Karpas-422 (cell line): Measurements from ENCODE around the gene ASCC3. TPM values are rescaled to one million over a fixed set of nuclear protein-coding genes. Genes with fewer than 3 reads are reported as not detected.
"Not testable (repeated sequence)": the region's sequence is repeated elsewhere in the genome, so short reads cannot be mapped to it uniquely, and the experiment has no call there.

Experiments used
- DNase-seq: peaks from one replicate; pipeline ENCODE4 v3.0.0-alpha.2; 2015
- H2AFZ ChIP-seq: fragments of 200-600 bp; sonication (generic); 2 replicates; pipeline ENCODE4 v1.6.1; 2014; ENCODE audit warnings: antibody characterized with exemption, low read length, mixed read lengths
- H3K27ac ChIP-seq: fragments of 200-600 bp; sonication (generic); 2 replicates; pipeline ENCODE4 v1.5.1; 2014; ENCODE audit warnings: mild to moderate bottlenecking, low read length, moderate library complexity
- H3K27me3 ChIP-seq: fragments of 200-600 bp; sonication (generic); 2 replicates; pipeline ENCODE4 v1.6.1; 2014; ENCODE audit warnings: low read length, mixed read lengths
- H3K36me3 ChIP-seq: fragments of 200-600 bp; sonication (generic); 2 replicates; pipeline ENCODE4 v1.6.1; 2014; ENCODE audit warnings: low read length, mixed read lengths; ENCODE audit not compliant: insufficient read depth
- H3K4me1 ChIP-seq: fragments of 200-600 bp; sonication (generic); 2 replicates; pipeline ENCODE4 v1.6.1; 2014; ENCODE audit warnings: mild to moderate bottlenecking, low read length, mixed read lengths
- H3K4me2 ChIP-seq: fragments of 200-600 bp; sonication (generic); 2 replicates; pipeline ENCODE4 v1.6.1; 2014; ENCODE audit warnings: low read length, low read depth, mild to moderate bottlenecking; ENCODE audit not compliant: poor library complexity, severe bottlenecking
- H3K4me3 ChIP-seq: fragments of 200-600 bp; sonication (generic); 2 replicates; pipeline ENCODE4 v1.5.1; 2014; ENCODE audit warnings: mild to moderate bottlenecking, antibody characterized with exemption, low read length, mixed read lengths
- H3K79me2 ChIP-seq: fragments of 200-600 bp; sonication (generic); 2 replicates; pipeline ENCODE4 v1.6.1; 2014; ENCODE audit warnings: mild to moderate bottlenecking, low read length, mixed read lengths
- H3K9ac ChIP-seq: fragments of 200-600 bp; sonication (generic); 2 replicates; pipeline ENCODE4 v1.6.0; 2014; ENCODE audit warnings: low read length
- H3K9me2 ChIP-seq: fragments of 200-600 bp; sonication (generic), shearing (Covaris generic); replicated peaks from 2 replicates; pipeline ENCODE4 v1.6.0; 2014; ENCODE audit warnings: mild to moderate bottlenecking, low read length, moderate library complexity; ENCODE audit not compliant: insufficient read depth
- H3K9me3 ChIP-seq: fragments of 300-700, 200-600 bp; sonication (generic); 2 replicates; pipeline ENCODE4 v1.6.1; 2014; ENCODE audit warnings: low read length, mixed read lengths
- H4K20me1 ChIP-seq: fragments of 200-600 bp; sonication (generic); 2 replicates; pipeline ENCODE4 v1.6.1; 2014; ENCODE audit warnings: mild to moderate bottlenecking, antibody characterized with exemption, low read length, low read depth; ENCODE audit not compliant: insufficient read depth
- total RNA-seq: library from RNA; depleted of rRNA; stranded (reverse); fragments of >200 nt; shearing (Covaris generic); gene quantifications from 2 replicates; pipeline ENCODE4 v1.2.3, GENCODE V29; 2014; ENCODE audit warnings: low replicate concordance

ASCC3 gene
- total RNA-seq, 1 experiment from 2014 or later = 56.2 TPM

- Histone ChIP-seq H4K20me1 (no peaks in the 10 kb centered on the region), H3K9ac (no peak overlapping the region), H3K4me2 (no peak overlapping the region), H3K27ac (no peak overlapping the region), H2AFZ (no peak overlapping the region), H3K79me2 (peaks cover 8% of the 10 kb centered on the region), H3K4me1 (no peaks in the 10 kb centered on the region), H3K9me2 (no peaks in the 10 kb centered on the region), H3K36me3 (no peaks in the 10 kb centered on the region), H3K27me3 (no peaks in the 10 kb centered on the region), H3K4me3 (no peak overlapping the region), H3K9me3 (no peaks in the 10 kb centered on the region)
- DNase-seq = no peak
These were observed 218.9 kb downstream of the ASCC3 start for GRCh38 chr6:100662264-100662663.

- no peaks in the 10 kb centered on the region for H3K4me1 ChIP-seq
- H4K20me1 ChIP-seq = no peaks in the 10 kb centered on the region
- no peak overlapping the region for H3K4me3 ChIP-seq
- peaks cover 9% of the 10 kb centered on the region for H3K79me2 ChIP-seq
- DNase-seq = no peak
- H3K27me3 ChIP-seq = no peaks in the 10 kb centered on the region
- no peak overlapping the region for H3K27ac ChIP-seq
- H2AFZ ChIP-seq = no peak overlapping the region
- H3K9ac ChIP-seq = no peak overlapping the region
- no peaks in the 10 kb centered on the region for H3K9me3 ChIP-seq
- no peak overlapping the region for H3K4me2 ChIP-seq
- no peaks in the 10 kb centered on the region for H3K9me2 ChIP-seq
- peaks cover 3% of the 10 kb centered on the region; the same call in 1 of the 2 replicates for H3K36me3 ChIP-seq
These were observed 222.6 kb downstream of the ASCC3 start for GRCh38 chr6:100658486-100658885.

- peak; percentile 57 for DNase-seq
- Histone ChIP-seq H3K4me1 (no peaks in the 10 kb centered on the region), H4K20me1 (no peaks in the 10 kb centered on the region), H3K9ac (no peak overlapping the region), H3K36me3 (peaks cover 3% of the 10 kb centered on the region), H2AFZ (no peak overlapping the region), H3K9me2 (no peaks in the 10 kb centered on the region), H3K4me2 (no peak overlapping the region), H3K79me2 (peaks cover 9% of the 10 kb centered on the region), H3K27me3 (no peaks in the 10 kb centered on the region), H3K4me3 (no peak overlapping the region), H3K9me3 (no peaks in the 10 kb centered on the region), H3K27ac (no peak overlapping the region)
These were observed 223.3 kb downstream of the ASCC3 start for GRCh38 chr6:100657678-100658330.

- H3K4me2 ChIP-seq, H3K4me3 ChIP-seq, H2AFZ ChIP-seq, DNase-seq, H3K9me2 ChIP-seq, H3K9ac ChIP-seq, H4K20me1 ChIP-seq, H3K27ac ChIP-seq, H3K27me3 ChIP-seq, H3K4me1 ChIP-seq, H3K79me2 ChIP-seq: not testable (repeated sequence)
- Histone ChIP-seq H3K9me3 (peaks cover 10% of the 10 kb centered on the region), H3K36me3 (peaks cover 62% of the 10 kb centered on the region)
These were observed 240.0 kb downstream of the ASCC3 start for GRCh38 chr6:100641147-100641546.

GRCh38 chr6:100633096-100633777, 247.9 kb downstream of the ASCC3 start:
- Histone ChIP-seq H3K79me2 (no peaks in the 10 kb centered on the region), H3K4me2 (no peak overlapping the region), H3K9ac (no peak overlapping the region), H3K9me2 (no peaks in the 10 kb centered on the region), H4K20me1 (no peaks in the 10 kb centered on the region), H2AFZ (no peak overlapping the region), H3K9me3 (no peaks in the 10 kb centered on the region), H3K4me1 (no peaks in the 10 kb centered on the region), H3K27ac (no peak overlapping the region), H3K27me3 (no peaks in the 10 kb centered on the region), H3K4me3 (no peak overlapping the region), H3K36me3 (peaks cover 17% of the 10 kb centered on the region; the same call in 1 of the 2 replicates)
- no peak for DNase-seq

- Histone ChIP-seq H3K79me2 (no peaks in the 10 kb centered on the region), H3K36me3 (peaks cover 6% of the 10 kb centered on the region; the same call in 1 of the 2 replicates), H3K27me3 (no peaks in the 10 kb centered on the region), H2AFZ (no peak overlapping the region), H3K9me3 (no peaks in the 10 kb centered on the region), H3K27ac (no peak overlapping the region), H3K4me3 (no peak overlapping the region), H4K20me1 (no peaks in the 10 kb centered on the region), H3K9me2 (no peaks in the 10 kb centered on the region), H3K4me2 (no peak overlapping the region), H3K9ac (no peak overlapping the region), H3K4me1 (no peaks in the 10 kb centered on the region)
- DNase-seq = no peak
These were observed 250.6 kb downstream of the ASCC3 start for GRCh38 chr6:100630536-100630935.

- Histone ChIP-seq H3K27ac (no peak overlapping the region), H3K79me2 (no peaks in the 10 kb centered on the region), H3K27me3 (no peaks in the 10 kb centered on the region), H3K4me1 (no peaks in the 10 kb centered on the region), H3K4me2 (no peak overlapping the region), H3K4me3 (no peak overlapping the region), H3K9ac (no peak overlapping the region), H3K9me2 (no peaks in the 10 kb centered on the region), H2AFZ (no peak overlapping the region), H4K20me1 (no peaks in the 10 kb centered on the region), H3K9me3 (no peaks in the 10 kb centered on the region), H3K36me3 (peaks cover 6% of the 10 kb centered on the region; the same call in 1 of the 2 replicates)
- DNase-seq = no peak
These were observed 253.0 kb downstream of the ASCC3 start for GRCh38 chr6:100627911-100628758.

GRCh38 chr6:100626721-100627120, 254.4 kb downstream of the ASCC3 start:
- no peak for DNase-seq
- Histone ChIP-seq H3K4me1 (no peaks in the 10 kb centered on the region), H3K4me2 (no peak overlapping the region), H3K9me2 (no peaks in the 10 kb centered on the region), H3K9me3 (no peaks in the 10 kb centered on the region), H3K27me3 (no peaks in the 10 kb centered on the region), H3K27ac (no peak overlapping the region), H3K4me3 (no peak overlapping the region), H2AFZ (no peak overlapping the region), H4K20me1 (no peaks in the 10 kb centered on the region), H3K9ac (no peak overlapping the region), H3K36me3 (peaks cover 12% of the 10 kb centered on the region), H3K79me2 (no peaks in the 10 kb centered on the region)
